GM12878 (cell line): Measurements from ENCODE around the gene ERC2. TPM values are rescaled to one million over a fixed set of nuclear protein-coding genes. Genes with fewer than 3 reads are reported as not detected.

Experiments used
- ATAC-seq: fragments of 200-7000 bp; cut with Tn5 transposase; 3 replicates; pipeline ENCODE4 v1.9.1; 2020; ENCODE audit warnings: mild to moderate bottlenecking, moderate library complexity
- BruUV-seq: library from RNA; stranded (reverse); fragments of 400-500 nt; replicated peaks from 2 replicates; lab custom pipeline; 2021; lab: Mats Ljungman, UMichigan
- CTCF ChIA-PET: fragments of 300-600 bp; sonication (Branson Sonifier 250); formaldehyde crosslinking; extraction: SDS; loops from one replicate; lab custom pipeline; 2021; ENCODE audit warnings: inconsistent platforms; lab: Yijun Ruan, JAX
- POLR2A ChIA-PET: fragments of 350-600 bp; formaldehyde crosslinking; extraction: SDS; loops from one replicate; lab custom pipeline; 2021; ENCODE audit warnings: inconsistent platforms; lab: Charles Lee
- RAD21 ChIA-PET: fragments of 300-600 bp; sonication (Branson Sonifier 250); formaldehyde crosslinking; loops from one replicate; lab custom pipeline; 2023; ENCODE audit warnings: antibody characterized with exemption; ENCODE audit not compliant: unreplicated experiment; lab: Charles Lee
- SMC1A ChIA-PET: fragments of 300-600 bp; sonication (Branson Sonifier 250); formaldehyde crosslinking; loops from one replicate; lab custom pipeline; 2023; ENCODE audit not compliant: unreplicated experiment, uncharacterized antibody; lab: Charles Lee
- DNase-seq: peaks from one replicate; pipeline ENCODE4 v3.0.0-alpha.2; 2011; ENCODE audit warnings: low read depth, low spot score
- FAIRE-seq: peaks from 3 replicates; lab custom pipeline; 2011; peaks lifted over from hg19 to GRCh38; lab: Jason Lieb, UNC
- H2AFZ ChIP-seq: 2 replicates; pipeline ENCODE4 v1.6.0; 2011; ENCODE audit warnings: low read depth, low read length, control low read depth; ENCODE audit not compliant: control insufficient read depth
- H3K27ac ChIP-seq: 2 replicates; pipeline ENCODE4 v1.5.1; 2011; ENCODE audit warnings: control low read depth; ENCODE audit not compliant: control insufficient read depth, insufficient read depth
- H3K27me3 ChIP-seq, 2 experiments: replicated peaks in 1 of 2; 2 replicates each; pipeline versions ENCODE4 v1.6.0 to v1.6.1; 2011; ENCODE audit warnings: low read length in 1 of 2; ENCODE audit not compliant: control insufficient read depth in 2 of 2, insufficient read depth in 2 of 2
- H3K36me3 ChIP-seq, 2 experiments: 2 replicates each; pipeline ENCODE4 v1.5.1; 2011; ENCODE audit warnings: low read length in 1 of 2; ENCODE audit not compliant: control insufficient read depth in 2 of 2, insufficient read depth in 2 of 2
- H3K4me1 ChIP-seq: 2 replicates; pipeline ENCODE4 v1.6.1; 2011; ENCODE audit warnings: mild to moderate bottlenecking, low read length, moderate library complexity, mixed read lengths; ENCODE audit not compliant: control insufficient read depth, insufficient read depth
- H3K4me2 ChIP-seq: 2 replicates; pipeline ENCODE4 v1.6.0; 2011; ENCODE audit warnings: control low read depth; ENCODE audit not compliant: control insufficient read depth, insufficient read depth
- H3K4me3 ChIP-seq: fragments of 200-600 bp; sonication (generic); 2 replicates; pipeline ENCODE4 v1.5.1; 2016
- H3K79me2 ChIP-seq: 2 replicates; pipeline ENCODE4 v1.6.0; 2011; ENCODE audit warnings: low read length; ENCODE audit not compliant: control insufficient read depth, insufficient read depth
- H3K9ac ChIP-seq: 2 replicates; pipeline ENCODE4 v1.8.0; 2011; ENCODE audit warnings: low read length, control low read depth, mixed read lengths; ENCODE audit not compliant: control insufficient read depth, insufficient read depth
- H3K9me3 ChIP-seq: replicated peaks from 3 replicates; pipeline ENCODE4 v1.5.1; 2011; ENCODE audit warnings: mild to moderate bottlenecking, low read length; ENCODE audit not compliant: control insufficient read depth, insufficient read depth
- H4K20me1 ChIP-seq: 2 replicates; pipeline ENCODE4 v1.6.0; 2011; ENCODE audit not compliant: control insufficient read depth, insufficient read depth
- CREM ChIP-seq: IDR thresholded peaks from 2 replicates; pipeline ENCODE4 v1.6.1; 2014; ENCODE audit warnings: antibody characterized with exemption, low read depth
- IKZF1 ChIP-seq: fragments of 450-650 bp; conservative IDR thresholded peaks from 2 replicates; pipeline ENCODE4 v1.6.1; 2017; ENCODE audit warnings: antibody characterized with exemption, mild to moderate bottlenecking
- RELB ChIP-seq: fragments of 450-650 bp; IDR thresholded peaks from 2 replicates; pipeline ENCODE4 v1.6.1; 2017; ENCODE audit warnings: low read depth, mild to moderate bottlenecking, moderate library complexity
- SKIL ChIP-seq: fragments of 450-650 bp; IDR thresholded peaks from 2 replicates; pipeline ENCODE4 v1.6.1; 2017; ENCODE audit warnings: mild to moderate bottlenecking, low read depth, inconsistent platforms; ENCODE audit not compliant: poor library complexity, severe bottlenecking
- SMC3 ChIP-seq: IDR thresholded peaks from 2 replicates; pipeline ENCODE4 v1.6.1; 2011; ENCODE audit warnings: low read length, improper control_type of control experiment, borderline replicate concordance
- WGBS: methylation state at CpG from one replicate; pipeline ENCODE4 v1.1.6; 2016; ENCODE audit warnings: low lambda C conversion rate; ENCODE audit not compliant: insufficient replicate concordance, insufficient coverage; ENCODE audit errors: missing lambda C conversion rate; 5-methylcytosine and 5-hydroxymethylcytosine counted together
- in situ Hi-C: fragments of 300-500 bp; cut with MboI; formaldehyde crosslinking; loops from 9 replicates; pipeline ENCODE4 v1.14.3; 2018; ENCODE audit warnings: mixed read lengths
- intact Hi-C: fragments of 100-400 bp; cut with micrococcal nuclease; formaldehyde crosslinking; loops from one replicate; pipeline ENCODE4 v1.14.2; 2022; ENCODE audit not compliant: unreplicated experiment
- polyA plus RNA-seq, 11 experiments: library from polyadenylated mRNA; depleted of rRNA in 4 of 11; unstranded in 6 of 11; stranded (reverse) in 5 of 11; fragments of >200 nt; fragmentation: Nextera tagmentation in 4 of 11; fragmentation: Illumina TruSeq in 1 of 11; extraction: Ambion mirVana in 4 of 11; extraction: Trizol in 1 of 11; gene quantifications; 1 replicate in 1 of 11; 2 replicates in 10 of 11; pipeline versions ENCODE4 v1.2.1 to v1.2.3, GENCODE V29; 2011 to 2016; ENCODE audit warnings: inconsistent platforms in 2 of 11, missing spikeins in 2 of 11, low read depth in 1 of 11
- total RNA-seq, 4 experiments: library from RNA; depleted of rRNA in 3 of 4; stranded (reverse); fragments of >200 nt in 3 of 4; fragmentation: Illumina TruSeq in 1 of 4; extraction: Trizol in 1 of 4; gene quantifications; 2 replicates each; pipeline versions ENCODE4 v1.2.1 to v1.2.3, GENCODE V29; 2013 to 2021

Gene ERC2
- total and polyA plus RNA-seq, 10 of the 15 experiments (the other 5 are each of a cell fraction or from before 2014, with no cell fraction given), result 0.06 to 1.4 (median 0.12) TPM; not detected in 3

- no peaks in the 10 kb centered on the region; a peak in 2 of 4 replicates for H3K27me3 ChIP-seq
- H4K20me1 ChIP-seq, result no peaks in the 10 kb centered on the region
- in situ Hi-C loops, result no loop called here
- ChIA-PET CTCF (no interaction called here), POLR2A (no interaction called here), RAD21 (no interaction called here), SMC1A (no interaction called here)
- BruUV-seq, result no TSS peak
- intact Hi-C loops, result no loop called here
- H3K36me3 ChIP-seq, result no peaks in the 10 kb centered on the region
- no peak overlapping the region for H3K9ac ChIP-seq
- no peak for ATAC-seq
- no peaks in the 10 kb centered on the region for H3K9me3 ChIP-seq
- whole genome bisulfite sequencing, result 100% methylated on average over 1 of the region's 1 CpG
- TF ChIP-seq RELB (no peak), IKZF1 (no peak), SKIL (no peak), CREM (no peak), SMC3 (no peak)
- no peak for FAIRE-seq
- no peak overlapping the region for H3K27ac ChIP-seq
- no peak overlapping the region for H3K4me3 ChIP-seq
- no peaks in the 10 kb centered on the region for H3K4me1 ChIP-seq
- no peak overlapping the region for H2AFZ ChIP-seq
- DNase-seq, result no peak
- no peak overlapping the region for H3K4me2 ChIP-seq
- H3K79me2 ChIP-seq, result no peaks in the 10 kb centered on the region
Observed at GRCh38 chr3:55795746-55796145, 672.5 kb downstream of the ERC2 start.
